Astrocyte (in vitro differentiated cells and primary cell): ENCODE data around the gene CENPA. TPM values are rescaled to one million over a fixed set of nuclear protein-coding genes. Genes with fewer than 3 reads are reported as not detected.

Experiments
- DNase-seq: peaks from one replicate; pipeline ENCODE4 v3.0.0-alpha.2; 2010; ENCODE audit warnings: low read depth
- FAIRE-seq: peaks from 2 replicates; lab custom pipeline; 2011; peaks lifted over from hg19 to GRCh38; lab: Jason Lieb, UNC
- H2AFZ ChIP-seq: 2 replicates; pipeline ENCODE4 v1.6.0; 2012; ENCODE audit warnings: low read depth, low read length, inconsistent platforms
- H3K27ac ChIP-seq: 2 replicates; pipeline ENCODE4 v1.5.1; 2011; ENCODE audit warnings: low read depth, low read length, inconsistent platforms
- H3K27me3 ChIP-seq: 2 replicates; pipeline ENCODE4 v1.6.0; 2011; ENCODE audit warnings: low read length, inconsistent platforms; ENCODE audit not compliant: insufficient read depth
- H3K36me3 ChIP-seq: 2 replicates; pipeline ENCODE4 v1.5.1; 2011; ENCODE audit warnings: low read length, inconsistent platforms; ENCODE audit not compliant: insufficient read depth
- H3K4me1 ChIP-seq: 2 replicates; pipeline ENCODE4 v1.5.1; 2011; ENCODE audit warnings: low read length, inconsistent platforms; ENCODE audit not compliant: insufficient read depth
- H3K4me2 ChIP-seq: 2 replicates; pipeline ENCODE4 v1.6.0; 2012; ENCODE audit warnings: low read length, inconsistent platforms
- H3K4me3 ChIP-seq: 2 replicates; pipeline ENCODE4 v1.5.1; 2011; ENCODE audit warnings: low read depth, mild to moderate bottlenecking, low read length, inconsistent platforms; ENCODE audit not compliant: insufficient read depth
- H3K79me2 ChIP-seq: 2 replicates; pipeline ENCODE4 v1.6.0; 2012; ENCODE audit warnings: mild to moderate bottlenecking, low read length, inconsistent platforms; ENCODE audit not compliant: insufficient read depth
- H3K9ac ChIP-seq: 2 replicates; pipeline ENCODE4 v1.6.0; 2012; ENCODE audit warnings: mild to moderate bottlenecking, low read length, inconsistent platforms
- H3K9me3 ChIP-seq: 2 replicates; pipeline ENCODE4 v1.5.1; 2012; ENCODE audit warnings: low read depth, mild to moderate bottlenecking, low read length, inconsistent platforms; ENCODE audit not compliant: insufficient read depth
- H4K20me1 ChIP-seq: 2 replicates; pipeline ENCODE4 v1.6.0; 2012; ENCODE audit warnings: low read length, inconsistent platforms; ENCODE audit not compliant: insufficient read depth
- H3K27ac Mint-ChIP-seq: one replicate; pipeline ENCODE4 v1.8.0; 2021; ENCODE audit warnings: mild to moderate bottlenecking, mixed read lengths; ENCODE audit not compliant: unreplicated experiment
- H3K27me3 Mint-ChIP-seq: one replicate; pipeline ENCODE4 v1.8.0; 2021; ENCODE audit warnings: low read depth, mixed read lengths; ENCODE audit not compliant: unreplicated experiment
- H3K36me3 Mint-ChIP-seq: one replicate; pipeline ENCODE4 v1.8.0; 2021; ENCODE audit warnings: low read depth, mixed read lengths; ENCODE audit not compliant: unreplicated experiment
- H3K4me1 Mint-ChIP-seq: one replicate; pipeline ENCODE4 v1.8.0; 2021; ENCODE audit warnings: low read depth, mixed read lengths; ENCODE audit not compliant: unreplicated experiment
- H3K4me3 Mint-ChIP-seq: one replicate; pipeline ENCODE4 v1.8.0; 2021; ENCODE audit warnings: mild to moderate bottlenecking, moderate library complexity, mixed read lengths; ENCODE audit not compliant: unreplicated experiment
- H3K9me3 Mint-ChIP-seq: one replicate; pipeline ENCODE4 v1.8.0; 2021; ENCODE audit warnings: mild to moderate bottlenecking, mixed read lengths; ENCODE audit not compliant: unreplicated experiment
- EZH2 ChIP-seq: IDR thresholded peaks from 2 replicates; pipeline ENCODE4 v1.6.1; 2012; ENCODE audit warnings: mild to moderate bottlenecking, low read length, inconsistent platforms; ENCODE audit not compliant: insufficient read depth
- total RNA-seq: library from RNA; stranded (reverse); gene quantifications from 2 replicates; pipeline ENCODE4 v1.2.1, GENCODE V29; 2021
- TF ChIP-seq, protein P1 (sequence below): IDR thresholded peaks from 2 replicates; pipeline ENCODE4 v1.5.1; 2011; ENCODE audit warnings: low read depth, mild to moderate bottlenecking, inconsistent platforms, low read length, moderate library complexity; ENCODE audit not compliant: insufficient read depth

Gene CENPA
- total RNA-seq, 1 donor from 2014 or later, result 2.7 TPM

DNA sequence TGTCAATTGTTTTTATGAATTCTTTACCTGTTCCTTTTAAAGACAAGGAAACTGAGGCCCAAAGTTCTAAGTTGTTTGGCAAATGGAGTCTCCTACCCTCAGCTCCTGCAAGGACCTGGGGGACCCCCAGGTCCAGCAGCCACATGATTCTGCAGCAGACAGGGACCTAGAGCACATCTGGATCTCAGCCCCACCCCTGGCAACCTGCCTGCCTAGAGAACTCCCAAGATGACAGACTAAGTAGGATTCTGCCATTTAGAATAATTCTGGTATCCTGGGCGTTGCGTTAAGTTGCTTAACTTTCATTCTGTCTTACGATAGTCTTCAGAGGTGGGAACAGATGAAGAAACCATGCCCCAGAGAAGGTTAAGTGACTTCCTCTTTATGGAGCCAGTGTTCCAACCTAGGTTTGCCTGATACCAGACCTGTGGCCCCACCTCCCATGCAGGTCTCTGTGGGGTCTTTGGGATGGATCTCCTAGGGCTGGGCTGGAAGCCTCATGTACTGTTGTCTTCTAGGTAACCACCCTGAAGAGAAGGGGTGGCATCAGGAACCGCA lies 5.6 kb upstream of the CENPA start:
- no peak overlapping the region for H3K4me2 ChIP-seq
- no peaks in the 10 kb centered on the region for H3K4me1 Mint-ChIP-seq
- no peak overlapping the region for H3K9ac ChIP-seq
- H3K4me3 ChIP-seq, result no peak overlapping the region
- peaks cover 19% of the 10 kb centered on the region for H4K20me1 ChIP-seq
- H3K27me3 ChIP-seq, result no peaks in the 10 kb centered on the region
- no peak overlapping the region for H3K4me3 Mint-ChIP-seq
- no peak for DNase-seq
- H3K27ac ChIP-seq, result no peak overlapping the region
- no peaks in the 10 kb centered on the region for H3K9me3 Mint-ChIP-seq
- H3K27me3 Mint-ChIP-seq, result no peaks in the 10 kb centered on the region
- H3K4me1 ChIP-seq, result peaks cover 2% of the 10 kb centered on the region
- H2AFZ ChIP-seq, result no peak overlapping the region
- no peaks in the 10 kb centered on the region for H3K9me3 ChIP-seq
- no peak overlapping the region for H3K27ac Mint-ChIP-seq
- peaks cover 25% of the 10 kb centered on the region for H3K36me3 Mint-ChIP-seq
- peaks cover 2% of the 10 kb centered on the region for H3K79me2 ChIP-seq
- TF ChIP-seq, protein P1, sequence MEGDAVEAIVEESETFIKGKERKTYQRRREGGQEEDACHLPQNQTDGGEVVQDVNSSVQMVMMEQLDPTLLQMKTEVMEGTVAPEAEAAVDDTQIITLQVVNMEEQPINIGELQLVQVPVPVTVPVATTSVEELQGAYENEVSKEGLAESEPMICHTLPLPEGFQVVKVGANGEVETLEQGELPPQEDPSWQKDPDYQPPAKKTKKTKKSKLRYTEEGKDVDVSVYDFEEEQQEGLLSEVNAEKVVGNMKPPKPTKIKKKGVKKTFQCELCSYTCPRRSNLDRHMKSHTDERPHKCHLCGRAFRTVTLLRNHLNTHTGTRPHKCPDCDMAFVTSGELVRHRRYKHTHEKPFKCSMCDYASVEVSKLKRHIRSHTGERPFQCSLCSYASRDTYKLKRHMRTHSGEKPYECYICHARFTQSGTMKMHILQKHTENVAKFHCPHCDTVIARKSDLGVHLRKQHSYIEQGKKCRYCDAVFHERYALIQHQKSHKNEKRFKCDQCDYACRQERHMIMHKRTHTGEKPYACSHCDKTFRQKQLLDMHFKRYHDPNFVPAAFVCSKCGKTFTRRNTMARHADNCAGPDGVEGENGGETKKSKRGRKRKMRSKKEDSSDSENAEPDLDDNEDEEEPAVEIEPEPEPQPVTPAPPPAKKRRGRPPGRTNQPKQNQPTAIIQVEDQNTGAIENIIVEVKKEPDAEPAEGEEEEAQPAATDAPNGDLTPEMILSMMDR, result no peak
- TF ChIP-seq EZH2, result no peak
- FAIRE-seq, result no peak
- peaks cover 26% of the 10 kb centered on the region for H3K36me3 ChIP-seq

DNA sequence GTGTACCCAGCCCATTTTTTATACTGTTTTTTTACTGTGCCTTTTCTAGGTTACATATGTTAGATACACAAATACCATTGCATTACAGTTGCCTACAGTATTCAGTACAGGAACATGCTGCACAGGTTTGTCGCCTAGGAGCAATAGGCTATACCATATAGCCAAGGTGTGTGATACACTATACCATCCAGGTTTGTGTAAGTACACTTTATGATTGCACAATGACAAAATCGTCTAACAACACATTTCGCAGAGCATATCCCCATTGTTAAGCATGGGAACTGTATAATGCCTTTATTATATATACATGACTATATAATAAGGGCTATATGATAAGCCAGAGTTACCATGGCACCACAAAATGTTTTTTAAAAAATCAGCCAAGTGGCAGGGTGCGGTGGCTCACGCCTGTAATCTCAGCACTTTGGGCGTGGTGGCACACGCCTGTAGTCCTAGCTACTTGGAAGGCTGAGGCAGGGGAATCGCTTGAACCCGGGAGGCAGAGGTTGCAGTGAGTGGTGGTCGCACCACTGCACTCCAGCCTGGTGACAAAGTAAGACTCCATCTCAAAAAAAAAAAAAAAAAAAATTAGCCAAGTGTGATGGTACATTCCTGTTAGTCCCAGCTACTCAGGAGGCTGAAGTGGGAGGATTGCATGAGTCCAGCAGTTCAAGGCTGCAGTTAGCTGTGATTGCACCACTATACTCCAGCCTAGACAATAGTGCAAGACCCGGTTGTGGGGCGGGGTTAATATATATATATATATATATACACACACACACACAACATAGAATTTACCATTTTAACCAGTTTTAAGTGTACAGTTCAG lies 2.8 kb upstream of the CENPA start:
- H3K79me2 ChIP-seq, result peaks cover 19% of the 10 kb centered on the region
- peaks cover 2% of the 10 kb centered on the region for H3K4me1 ChIP-seq
- H2AFZ ChIP-seq, result no peak overlapping the region
- no peak overlapping the region for H3K4me2 ChIP-seq
- H3K4me1 Mint-ChIP-seq, result no peaks in the 10 kb centered on the region
- FAIRE-seq, result no peak
- no peak overlapping the region for H3K27ac Mint-ChIP-seq
- TF ChIP-seq EZH2, result no peak
- TF ChIP-seq, protein P1, result no peak
- H3K9ac ChIP-seq, result no peak overlapping the region
- no peaks in the 10 kb centered on the region for H3K27me3 ChIP-seq
- H3K27ac ChIP-seq, result no peak overlapping the region
- peaks cover 9% of the 10 kb centered on the region for H3K36me3 Mint-ChIP-seq
- H3K9me3 ChIP-seq, result no peaks in the 10 kb centered on the region
- H3K4me3 Mint-ChIP-seq, result no peak overlapping the region
- H4K20me1 ChIP-seq, result peaks cover 2% of the 10 kb centered on the region
- H3K27me3 Mint-ChIP-seq, result peaks cover 3% of the 10 kb centered on the region
- H3K9me3 Mint-ChIP-seq, result no peaks in the 10 kb centered on the region
- peaks cover 13% of the 10 kb centered on the region for H3K36me3 ChIP-seq
- no peak for DNase-seq
- H3K4me3 ChIP-seq, result no peak overlapping the region
